Right lung (tissue), 10 donors: ENCODE results near the gene GOLGA6L1. TPM values are rescaled to one million over a fixed set of nuclear protein-coding genes. Genes with fewer than 3 reads are reported as not detected.
"Not testable (repeated sequence)": the region's sequence is repeated elsewhere in the genome, so short reads cannot be mapped to it uniquely, and the experiment has no call there.

ENCODE experiments used
- DNase-seq, 2 donors: peaks; one replicate each; pipeline ENCODE4 v3.0.0-alpha.2; 2013
- long read RNA-seq, 8 donors: transcript quantifications; one replicate each; lab custom pipeline, GENCODE V29; 2026
- polyA plus RNA-seq, 5 donors: library from polyadenylated mRNA; unstranded; fragments of 120-200 nt; gene quantifications; one replicate each; pipeline versions ENCODE4 v1.2.1 to v1.2.3, GENCODE V29; 2013; ENCODE audit warnings: inconsistent platforms in 1 of 5, low replicate concordance in 1 of 5; ENCODE audit not compliant: insufficient read length in 5 of 5, insufficient read depth in 1 of 5

Gene GOLGA6L1, protein sequence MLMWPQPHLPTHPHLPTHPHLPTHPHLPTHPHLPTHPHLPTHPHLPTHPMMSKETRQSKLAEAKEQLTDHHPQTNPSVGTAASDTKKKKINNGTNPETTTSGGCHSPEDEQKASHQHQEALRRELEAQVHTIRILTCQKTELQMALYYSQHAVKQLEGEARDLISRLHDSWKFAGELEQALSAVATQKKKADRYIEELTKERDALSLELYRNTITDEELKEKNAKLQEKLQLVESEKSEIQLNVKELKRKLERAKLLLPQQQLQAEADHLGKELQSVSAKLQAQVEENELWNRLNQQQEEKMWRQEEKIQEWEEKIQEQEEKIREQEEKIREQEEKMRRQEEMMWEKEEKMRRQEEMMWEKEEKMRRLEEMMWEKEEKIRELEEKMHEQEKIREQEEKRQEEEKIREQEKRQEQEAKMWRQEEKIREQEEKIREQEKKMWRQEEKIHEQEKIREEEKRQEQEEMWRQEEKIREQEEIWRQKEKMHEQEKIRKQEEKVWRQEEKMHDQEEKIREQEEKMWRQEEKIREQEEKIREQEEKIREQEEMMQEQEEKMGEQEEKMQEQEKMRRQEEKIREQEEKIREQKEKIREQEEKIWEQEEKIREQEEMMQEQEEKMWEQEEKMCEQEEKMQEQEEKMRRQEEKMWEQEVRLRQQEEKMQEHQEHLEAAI
- polyA plus RNA-seq, result not detected
- long read RNA-seq, donor 1, result 0 reads
- long read RNA-seq, donor 2, result 0 reads
- long read RNA-seq, donor 3, result 0 reads
- long read RNA-seq, donor 4, result 0 reads
- long read RNA-seq, donor 5, result 0 reads
- long read RNA-seq, donor 6, result 0 reads
- long read RNA-seq, donor 7, result 0 reads
- long read RNA-seq, donor 8, result 0 reads

DNA sequence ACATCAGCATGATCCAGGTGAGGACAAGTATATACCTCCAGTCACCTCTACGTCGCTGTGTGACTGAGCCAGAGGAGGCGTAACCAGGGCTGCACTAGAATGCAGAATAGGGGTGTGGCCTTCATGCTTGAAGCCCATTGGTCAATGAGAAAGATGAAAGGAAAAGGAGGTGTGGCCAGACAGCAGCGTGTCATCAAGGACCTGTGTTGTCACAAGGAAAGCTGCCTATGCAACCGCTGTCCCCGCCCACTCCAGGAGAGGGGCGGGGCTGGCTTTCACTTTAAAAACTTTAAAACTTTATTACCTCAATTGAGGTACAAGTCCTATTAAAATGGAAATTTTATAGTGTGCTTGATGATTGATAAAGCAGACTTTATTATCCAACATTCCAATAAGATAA lies at the start of gene GOLGA6L1:
TSS of gene GOLGA6L1 (minus strand) at position 101 of the 400 bp plus-strand sequence. CDS start at position 10, 91 bp downstream.
- not testable (repeated sequence) for DNase-seq

DNA sequence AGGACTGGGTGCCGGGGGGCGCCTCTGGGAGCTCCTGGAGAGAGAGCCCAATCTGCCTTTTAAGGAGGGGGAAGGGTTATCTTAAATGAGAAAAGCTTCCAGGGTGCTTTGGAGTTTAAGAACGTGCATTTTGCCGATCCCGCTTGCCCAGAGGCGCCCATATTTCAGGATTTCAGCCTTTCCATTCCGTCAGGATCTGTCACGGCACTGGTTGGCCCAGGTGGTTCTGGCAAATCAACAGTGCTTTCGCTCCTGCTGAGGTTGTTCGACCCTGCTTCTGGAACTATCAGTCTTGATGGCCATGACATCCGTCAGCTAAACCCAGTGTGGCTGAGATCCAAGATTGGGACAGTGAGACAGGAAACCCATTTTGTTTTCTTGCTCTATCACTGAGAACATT lies 44.6 kb upstream of the GOLGA6L1 start:
- not testable (repeated sequence) for DNase-seq

DNA sequence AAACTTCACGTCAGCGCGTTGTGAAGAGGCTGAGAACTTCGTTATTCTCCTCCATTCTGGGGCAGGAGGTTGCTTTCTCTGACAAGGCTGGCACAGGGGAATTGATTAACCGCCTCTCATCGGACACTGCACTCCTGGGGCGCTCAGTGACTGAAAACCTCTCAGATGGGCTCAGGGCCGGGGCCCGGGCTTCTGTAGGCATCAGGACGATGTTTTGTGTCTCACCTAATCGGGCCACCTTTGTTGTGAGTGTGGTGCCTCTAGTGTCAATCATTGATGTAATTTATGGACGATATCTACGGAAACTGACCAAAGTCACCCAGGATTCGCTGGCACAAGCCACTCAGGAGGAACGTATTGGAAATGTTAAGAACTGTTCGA lies 43.9 kb upstream of the GOLGA6L1 start:
- not testable (repeated sequence) for DNase-seq

DNA sequence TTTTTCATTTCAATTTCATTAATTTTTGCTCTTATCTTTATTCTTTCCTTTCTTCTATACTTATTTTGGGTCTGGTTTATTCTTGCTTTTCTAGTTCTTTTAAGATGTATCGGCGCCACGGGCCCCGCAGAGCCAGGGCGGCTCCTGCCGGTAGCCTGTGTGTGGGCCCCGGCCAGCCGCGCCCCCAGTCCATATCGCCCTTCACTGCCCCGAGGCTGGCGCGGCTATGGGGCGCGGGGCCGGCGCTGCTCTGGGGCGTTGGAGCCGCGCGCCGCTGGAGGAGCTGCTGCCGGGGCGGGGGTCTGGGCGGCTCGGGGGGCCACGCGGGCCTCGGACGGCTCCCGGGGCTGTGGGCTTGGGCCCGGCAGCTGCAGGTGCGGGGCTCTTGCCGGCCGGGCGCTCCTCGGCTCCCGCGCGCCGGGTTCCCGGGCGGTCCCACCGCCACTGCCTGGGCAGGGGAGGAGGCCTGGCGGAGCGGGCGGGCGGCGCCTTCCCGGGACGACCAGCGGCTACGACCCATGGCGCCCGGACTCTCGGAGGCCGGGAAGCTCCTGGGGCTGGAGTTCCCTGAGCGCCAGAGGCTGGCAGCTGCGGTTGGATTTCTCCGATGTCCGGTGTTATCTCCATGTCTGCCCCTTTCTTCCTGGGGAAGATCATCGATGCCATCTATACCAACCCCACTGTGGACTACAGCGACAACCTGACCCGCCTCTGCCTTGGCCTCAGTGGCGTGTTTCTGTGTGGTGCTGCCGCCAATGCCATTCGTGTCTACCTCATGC lies 43.3 kb upstream of the GOLGA6L1 start:
- DNase-seq, result not testable (repeated sequence)

DNA sequence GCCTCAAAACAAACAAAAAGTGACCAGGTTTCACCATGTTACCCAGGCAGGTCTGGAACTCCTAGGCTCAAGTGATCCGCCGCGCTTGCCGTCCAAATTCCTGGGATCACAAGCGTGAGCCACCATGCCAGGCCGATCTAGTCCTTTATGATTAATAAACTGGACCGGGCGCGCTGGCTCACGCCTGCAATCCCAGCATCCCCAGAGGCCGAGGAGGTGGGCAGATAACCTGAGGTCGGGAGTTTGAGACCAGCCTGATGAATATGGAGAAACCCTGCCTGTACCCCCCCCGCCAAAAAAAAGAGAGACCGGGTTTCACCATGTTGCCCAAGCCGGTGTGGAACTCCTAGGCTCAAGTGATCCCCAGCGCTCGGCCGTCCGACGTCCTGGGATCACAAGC lies 40.1 kb upstream of the GOLGA6L1 start:
- DNase-seq, result not testable (repeated sequence)

DNA sequence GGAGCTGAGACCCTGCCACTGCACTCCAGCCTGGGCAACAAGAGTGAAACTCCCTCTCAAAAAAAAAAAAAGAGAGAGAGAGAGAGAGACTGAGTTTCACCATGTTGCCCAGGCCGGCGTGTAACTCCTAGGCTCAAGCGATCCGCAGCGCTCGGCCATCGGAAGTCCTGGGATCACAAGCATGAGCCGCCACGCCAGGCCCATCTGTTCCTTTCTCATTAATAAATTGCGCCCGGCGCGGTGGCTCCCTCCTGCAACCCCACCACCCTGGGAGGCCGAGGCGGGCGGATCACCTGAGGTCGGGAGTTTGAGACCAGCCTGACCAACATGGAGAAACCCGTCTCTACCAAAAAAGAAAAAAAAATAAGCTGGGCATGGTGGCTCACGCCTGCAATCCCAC lies 39.0 kb upstream of the GOLGA6L1 start:
- DNase-seq, result not testable (repeated sequence)

DNA sequence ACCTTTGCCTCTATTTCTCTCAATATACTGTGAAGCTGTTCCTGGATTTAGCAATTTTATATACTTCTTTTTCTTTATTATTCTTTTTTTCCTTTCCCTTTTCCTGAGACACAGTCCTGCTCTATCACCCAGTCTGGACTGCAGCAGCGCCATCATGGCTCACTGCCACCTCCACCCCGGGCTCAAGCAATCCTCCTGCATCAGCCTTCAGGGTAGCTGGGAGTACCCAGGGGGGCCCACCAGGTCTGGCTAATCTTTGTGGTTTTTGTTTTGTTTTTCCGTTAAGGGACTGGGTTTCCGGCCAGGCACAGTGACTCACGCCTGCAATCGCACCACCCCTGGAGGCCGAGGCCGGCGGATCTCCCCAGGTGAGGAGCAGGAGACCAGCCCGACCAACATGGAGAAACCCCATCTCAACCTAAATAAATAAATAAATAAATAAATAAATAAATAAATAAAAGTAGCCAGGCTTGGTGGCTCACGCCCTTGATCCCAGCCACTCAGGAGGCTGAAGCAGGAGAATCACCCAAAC lies 38.1 kb upstream of the GOLGA6L1 start:
- DNase-seq, result not testable (repeated sequence)

DNA sequence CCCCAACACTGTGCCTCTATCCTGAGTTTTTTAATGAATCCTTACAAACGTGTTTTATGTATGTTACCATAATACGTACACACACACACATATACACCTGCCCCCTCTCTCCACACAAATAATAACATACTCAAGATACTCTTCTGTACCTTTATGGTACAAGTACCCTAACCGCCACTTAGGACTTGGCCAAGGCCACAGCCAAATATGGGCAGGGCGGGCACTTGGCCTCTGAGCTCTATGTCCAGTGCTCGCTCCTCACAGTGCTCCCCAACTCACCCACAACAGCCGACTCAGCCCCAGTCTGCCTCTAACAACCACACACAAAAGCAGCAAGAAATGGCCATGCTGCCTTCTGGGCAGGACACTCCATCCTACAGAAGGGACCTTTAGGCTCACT lies 3.8 kb downstream of the GOLGA6L1 start:
- not testable (repeated sequence) for DNase-seq

DNA sequence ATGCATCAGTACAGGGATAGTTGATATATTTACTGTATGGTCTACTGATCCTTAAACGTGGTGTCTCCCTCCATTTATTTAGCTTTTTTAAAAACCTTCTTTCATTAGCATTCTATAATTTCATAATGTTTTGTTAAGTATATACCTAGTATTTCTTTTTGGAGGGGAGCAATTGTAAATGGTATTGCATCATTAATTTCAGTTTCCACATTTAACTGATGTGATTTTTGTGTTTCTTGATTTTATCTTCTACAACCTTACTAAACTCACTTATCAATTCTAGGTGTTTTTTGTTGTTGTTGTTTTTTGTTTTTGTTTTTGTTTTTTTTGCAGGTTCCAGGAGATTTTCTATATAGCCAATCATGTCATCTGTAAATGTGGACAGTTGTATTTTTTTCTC lies 18.4 kb downstream of the GOLGA6L1 start:
- no peak for DNase-seq

DNA sequence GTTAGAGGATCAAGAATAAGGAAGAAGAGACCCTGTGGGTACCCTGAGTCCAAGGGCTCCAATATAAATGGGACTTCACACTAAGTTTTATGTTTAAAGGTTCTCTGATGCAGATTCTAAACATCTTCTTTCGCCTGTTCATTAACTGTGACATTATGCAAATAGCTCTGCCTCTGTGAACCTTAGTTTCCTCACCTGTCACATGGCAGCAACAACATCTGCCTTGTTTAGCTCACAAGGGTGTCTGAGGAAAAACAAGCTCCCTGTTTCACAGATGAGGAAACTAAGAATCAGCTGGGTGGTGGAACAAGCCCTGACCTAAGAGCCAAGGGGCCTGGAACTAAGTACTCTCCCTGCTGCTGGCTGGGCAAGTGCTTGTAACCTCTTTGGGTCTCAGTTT lies 40.8 kb downstream of the GOLGA6L1 start:
- DNase-seq, result no peak

DNA sequence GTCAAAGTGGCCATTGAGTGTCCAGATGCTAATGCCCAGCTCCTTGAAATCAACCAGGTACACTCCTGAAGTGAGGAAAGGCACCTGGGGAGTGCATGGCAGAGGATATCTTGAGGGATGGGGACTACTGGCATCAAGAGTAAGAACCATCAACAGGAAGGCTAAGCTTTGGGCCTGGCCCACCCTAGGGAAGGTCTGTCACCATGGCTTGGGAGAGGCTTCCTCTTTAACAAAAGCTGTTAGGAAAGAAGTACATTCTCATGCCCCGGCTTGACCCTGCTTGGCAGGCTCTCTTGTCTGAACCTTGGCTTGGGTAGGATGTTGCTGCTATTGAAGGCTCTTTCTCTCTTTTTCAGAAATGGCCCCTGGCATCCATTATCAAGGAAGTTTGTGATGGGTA lies 53.5 kb downstream of the GOLGA6L1 start:
- no peak for DNase-seq

DNA sequence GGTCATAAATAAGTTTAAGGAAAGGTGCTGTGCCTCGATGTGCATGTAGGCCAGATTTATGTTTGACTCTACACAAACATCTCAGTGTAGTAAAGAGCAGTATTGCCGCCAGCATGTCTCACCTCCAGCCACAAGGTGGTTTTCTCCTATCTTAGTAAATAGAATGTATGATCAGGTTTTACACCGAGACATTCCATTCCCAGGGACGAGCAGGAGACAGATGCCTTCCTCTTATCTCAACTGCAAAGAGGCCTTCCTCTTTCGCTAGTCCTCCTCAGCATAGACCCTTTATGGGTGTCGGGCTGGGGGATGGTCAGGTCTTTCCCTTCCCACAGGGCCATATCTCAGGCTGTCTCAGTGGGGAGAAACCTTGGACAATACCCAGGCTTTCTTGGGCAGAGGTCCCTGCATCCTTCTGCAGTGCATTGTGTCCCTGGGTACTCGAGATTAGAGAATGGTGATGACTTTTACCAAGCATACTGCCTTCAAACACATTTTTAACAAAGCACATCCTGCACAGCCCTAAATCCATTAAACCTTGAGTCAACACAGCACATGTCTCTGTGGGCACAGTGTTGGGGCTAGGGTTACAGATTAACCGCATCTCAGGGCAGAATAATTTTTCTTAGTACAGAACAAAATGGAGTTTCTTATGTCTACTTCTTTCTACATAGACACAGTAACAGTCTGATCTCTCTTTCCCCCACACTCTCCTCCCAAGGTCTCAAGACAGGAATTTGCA lies 54.5 kb downstream of the GOLGA6L1 start:
- DNase-seq, result not testable (repeated sequence)

DNA sequence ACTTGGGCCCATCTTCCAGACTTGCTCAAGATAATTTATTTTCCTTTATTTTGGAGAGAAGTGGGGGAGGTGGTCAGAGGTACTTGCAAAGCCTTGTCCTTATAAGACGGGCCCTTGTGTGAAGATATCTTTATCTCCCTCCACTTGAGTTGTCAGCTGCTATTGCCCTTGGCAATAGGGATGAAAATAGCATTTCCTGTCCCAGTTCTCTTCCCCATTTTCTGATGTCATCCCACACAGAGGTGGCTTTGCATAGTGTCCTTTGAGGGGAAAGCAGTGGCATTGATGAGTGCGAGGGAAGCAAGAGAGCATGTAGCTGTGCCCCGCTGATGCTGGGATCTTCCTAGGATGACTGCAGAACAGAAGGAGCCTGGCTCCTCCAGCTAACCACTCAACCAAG lies 55.4 kb downstream of the GOLGA6L1 start:
- no peak for DNase-seq

DNA sequence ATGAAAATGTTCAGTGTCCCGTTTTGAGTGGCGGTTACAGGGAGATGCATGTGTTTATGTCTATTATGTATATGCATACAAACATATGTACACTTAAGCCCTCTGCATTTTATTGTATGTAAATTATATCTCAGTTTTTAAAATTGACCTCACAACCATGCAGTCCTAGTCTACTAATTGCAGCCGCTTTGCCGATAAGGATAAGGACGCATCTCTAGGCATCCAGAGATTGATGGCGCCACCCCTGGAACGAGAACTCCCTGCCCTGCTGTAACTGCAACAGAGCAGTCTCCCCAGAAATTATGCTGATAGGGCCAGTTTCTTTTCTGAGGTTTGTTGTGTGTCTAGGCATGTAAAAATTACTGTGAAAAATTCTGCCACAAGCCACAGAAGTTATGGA lies 56.9 kb downstream of the GOLGA6L1 start:
- no peak for DNase-seq

Other genes starting within 250 kb of the GOLGA6L1 start
- gene CYFIP1, start 156.5 kb downstream of the GOLGA6L1 start, polyA plus RNA-seq, result 10 to 100 TPM; 78.9 to 92.3 (median 87.5) TPM
- gene TUBGCP5, start 97.3 kb downstream of the GOLGA6L1 start, polyA plus RNA-seq, result 10 to 100 TPM; 23.8 to 34.4 (median 30.3) TPM
- not detected for gene GOLGA6L26, start 197.4 kb upstream of the GOLGA6L1 start, polyA plus RNA-seq
- gene GOLGA8S, start 217.9 kb upstream of the GOLGA6L1 start, polyA plus RNA-seq, result 1 to 10 TPM; 1.2 to 2.5 (median 1.4) TPM